Glutamatergic neuron (in vitro differentiated cells): ENCODE data around the gene SNRNP25. TPM values are rescaled to one million over a fixed set of nuclear protein-coding genes. Genes with fewer than 3 reads are reported as not detected.
"Not testable (repeated sequence)": the region's sequence is repeated elsewhere in the genome, so short reads cannot be mapped to it uniquely, and the experiment has no call there.

Experiments used
- DNase-seq: peaks from one replicate; pipeline ENCODE4 v3.0.0; 2022
- H3K27ac Mint-ChIP-seq: one replicate; pipeline ENCODE4 v1.8.0; 2020; ENCODE audit warnings: mild to moderate bottlenecking, mixed read lengths, inconsistent platforms; ENCODE audit not compliant: unreplicated experiment
- H3K27me3 Mint-ChIP-seq: one replicate; pipeline ENCODE4 v1.8.0; 2020; ENCODE audit warnings: mild to moderate bottlenecking, moderate library complexity, mixed read lengths, inconsistent platforms; ENCODE audit not compliant: unreplicated experiment
- H3K36me3 Mint-ChIP-seq: one replicate; pipeline ENCODE4 v1.8.0; 2020; ENCODE audit warnings: mild to moderate bottlenecking, mixed read lengths, inconsistent platforms; ENCODE audit not compliant: unreplicated experiment
- H3K4me1 Mint-ChIP-seq: one replicate; pipeline ENCODE4 v1.8.0; 2020; ENCODE audit warnings: mild to moderate bottlenecking, low read depth, mixed read lengths, inconsistent platforms; ENCODE audit not compliant: unreplicated experiment
- H3K4me3 Mint-ChIP-seq: one replicate; pipeline ENCODE4 v1.8.0; 2020; ENCODE audit warnings: mild to moderate bottlenecking, mixed read lengths, inconsistent platforms; ENCODE audit not compliant: unreplicated experiment
- H3K9me3 Mint-ChIP-seq: one replicate; pipeline ENCODE4 v1.8.0; 2020; ENCODE audit warnings: mild to moderate bottlenecking, moderate library complexity, mixed read lengths, inconsistent platforms; ENCODE audit not compliant: unreplicated experiment
- CTCF ChIP-seq: fragments of 200-600 bp; sonication (generic); IDR thresholded peaks from one replicate; pipeline ENCODE4 v1.5.0; 2021; ENCODE audit not compliant: partially characterized antibody, unreplicated experiment
- total RNA-seq: library from RNA; stranded (reverse); fragmentation: NEBNext Ultra II Directional; extraction: Animal tissue kit (Norgen Biotek cat#: 25700); gene quantifications from one replicate; pipeline ENCODE4 v1.2.1, GENCODE V29; 2021; ENCODE audit not compliant: unreplicated experiment

Gene SNRNP25
- total RNA-seq, 1 donor from 2014 or later = 21.5 TPM

DNA sequence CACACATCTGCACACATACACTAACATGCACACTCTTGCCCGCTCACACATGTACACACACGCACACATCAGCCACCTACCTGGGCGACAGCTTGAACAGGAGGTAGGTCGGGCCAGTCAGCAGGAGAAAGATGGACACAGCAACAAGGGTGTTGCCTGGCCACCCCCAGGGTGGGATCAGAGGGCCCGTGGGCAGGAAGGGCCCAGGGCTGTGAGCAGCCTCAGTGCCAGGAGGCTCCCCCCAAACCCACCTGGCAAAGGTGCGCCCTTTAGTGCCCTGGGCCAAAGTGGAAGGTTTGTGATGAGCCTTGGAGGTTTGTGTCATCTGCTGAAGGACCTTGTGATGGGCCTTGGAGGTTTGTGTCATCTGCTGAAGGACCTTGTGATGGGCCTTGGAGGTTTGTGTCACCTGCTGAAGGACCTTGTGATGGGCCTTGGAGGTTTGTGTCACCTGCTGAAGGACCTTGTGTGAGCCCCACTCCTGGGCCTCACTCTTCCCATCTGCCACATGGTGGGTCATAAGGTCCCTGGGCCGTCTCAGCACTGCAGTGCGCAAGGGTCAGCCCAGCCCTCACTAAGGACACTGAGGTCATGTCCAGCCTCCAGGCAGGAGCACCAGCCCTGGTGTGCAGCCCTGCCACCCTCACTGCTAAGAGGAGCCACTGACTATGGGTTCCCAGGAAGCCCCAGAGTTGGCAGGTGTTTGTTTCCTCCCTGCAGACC, 20.3 kb upstream of the SNRNP25 start:
- not testable (repeated sequence) for H3K27ac Mint-ChIP-seq, H3K4me3 Mint-ChIP-seq, H3K9me3 Mint-ChIP-seq, H3K4me1 Mint-ChIP-seq, DNase-seq, H3K27me3 Mint-ChIP-seq, H3K36me3 Mint-ChIP-seq

GRCh38 chr16:33877-34647, 19.6 kb upstream of the SNRNP25 start:
- H3K4me3 Mint-ChIP-seq = peak overlapping the region; percentile 11
- peak overlapping the region; percentile 33 for H3K27ac Mint-ChIP-seq

GRCh38 chr16:34648-34987, 19.0 kb upstream of the SNRNP25 start:
- Mint-ChIP-seq H3K36me3 (no peaks in the 10 kb centered on the region), H3K27ac (peak overlapping the region; percentile 33), H3K27me3 (peaks cover 4% of the 10 kb centered on the region), H3K9me3 (peaks cover 9% of the 10 kb centered on the region), H3K4me3 (peak overlapping the region; percentile 37), H3K4me1 (peaks cover 9% of the 10 kb centered on the region)
- TF ChIP-seq CTCF = no peak
- DNase-seq = no peak

More at GRCh38 chr16:33877-34647, 19.6 kb upstream of the SNRNP25 start:
- peaks cover 9% of the 10 kb centered on the region for H3K9me3 Mint-ChIP-seq
- no peaks in the 10 kb centered on the region for H3K36me3 Mint-ChIP-seq
- peaks cover 4% of the 10 kb centered on the region for H3K27me3 Mint-ChIP-seq
- DNase-seq = peak; percentile 40
- TF ChIP-seq CTCF = no peak
- H3K4me1 Mint-ChIP-seq = peaks cover 9% of the 10 kb centered on the region

DNA sequence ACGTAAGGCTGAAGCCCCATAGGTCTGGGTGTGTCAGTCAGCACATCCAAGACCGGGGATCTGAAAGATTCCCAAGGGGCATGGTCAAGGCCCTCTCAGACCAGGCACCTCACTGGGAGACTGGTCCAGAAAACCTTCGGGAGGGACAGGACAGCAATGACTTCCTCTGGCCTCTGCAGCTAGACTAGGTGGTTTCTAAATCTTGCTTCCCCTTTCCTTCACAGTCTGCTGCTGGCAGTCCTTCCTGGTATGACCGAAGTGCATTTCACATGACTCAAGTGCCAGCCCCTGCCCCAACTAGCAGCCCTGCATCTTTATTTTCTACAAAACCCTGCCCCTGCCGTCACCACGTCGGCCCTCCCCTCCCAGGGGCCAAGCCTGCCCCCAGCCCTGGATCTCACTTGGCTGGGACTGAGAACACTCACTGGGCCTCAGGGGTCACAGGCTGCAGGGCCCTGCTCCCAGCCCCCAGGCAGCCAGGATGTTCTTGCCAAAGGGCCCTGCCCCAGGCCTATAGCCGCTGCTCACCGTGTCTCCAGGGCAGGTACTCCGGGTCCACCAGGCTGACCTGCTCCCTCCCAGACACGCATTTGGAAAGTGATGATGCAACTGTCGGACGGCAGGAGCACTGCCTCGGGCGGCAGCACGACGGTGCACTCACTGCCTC, 18.5 kb upstream of the SNRNP25 start:
- Mint-ChIP-seq H3K36me3 (no peaks in the 10 kb centered on the region), H3K27me3 (peaks cover 4% of the 10 kb centered on the region), H3K4me3 (no peak overlapping the region), H3K9me3 (peaks cover 9% of the 10 kb centered on the region), H3K27ac (no peak overlapping the region), H3K4me1 (peaks cover 9% of the 10 kb centered on the region)
- no peak for TF ChIP-seq CTCF
- DNase-seq = no peak

DNA sequence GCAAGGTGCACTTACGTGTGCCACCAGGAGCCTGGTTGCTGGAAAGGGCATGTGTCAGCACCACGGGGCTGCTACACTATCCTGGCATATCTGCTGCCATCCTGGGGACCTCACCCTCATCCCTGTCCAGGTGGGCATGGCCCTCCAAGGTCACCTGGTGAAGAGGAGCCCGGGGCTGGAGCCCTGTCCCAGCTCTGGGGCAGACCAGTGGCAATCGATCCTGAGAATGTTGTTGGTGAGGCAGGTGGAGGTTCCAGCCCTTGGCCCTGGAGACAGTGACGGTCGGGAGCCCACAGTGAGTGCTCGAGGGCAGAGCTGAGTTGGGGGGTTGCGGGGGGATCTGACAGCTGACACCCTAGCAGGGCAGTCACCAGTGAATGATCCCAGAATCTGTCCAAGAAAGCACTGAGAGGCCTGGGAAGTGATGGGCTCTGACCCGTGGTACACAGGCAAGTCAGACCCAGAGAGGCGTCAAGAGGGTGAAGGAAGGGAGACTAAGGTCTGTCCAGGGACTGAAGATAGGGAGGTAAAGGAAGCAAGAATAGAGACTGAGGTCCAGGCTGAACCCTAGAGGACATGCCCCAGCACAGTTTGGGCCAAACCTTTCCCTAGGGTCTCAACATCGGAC, 17.8 kb upstream of the SNRNP25 start:
- DNase-seq = no peak
- no peak overlapping the region for H3K27ac Mint-ChIP-seq
- peaks cover 9% of the 10 kb centered on the region for H3K9me3 Mint-ChIP-seq
- H3K4me3 Mint-ChIP-seq = no peak overlapping the region
- H3K27me3 Mint-ChIP-seq = peaks cover 4% of the 10 kb centered on the region
- H3K36me3 Mint-ChIP-seq = no peaks in the 10 kb centered on the region
- peaks cover 9% of the 10 kb centered on the region for H3K4me1 Mint-ChIP-seq
- TF ChIP-seq CTCF = no peak
